Measurements from ENCODE around the gene CBARP. TPM values are rescaled to one million over a fixed set of nuclear protein-coding genes. Genes with fewer than 3 reads are reported as not detected.
A peak's percentile ranks its signal among the peaks of the same experiment; 100 is the strongest.

CBARP gene
- total RNA-seq, 1 experiment from 2014 or later, result 28.4 TPM

DNA sequence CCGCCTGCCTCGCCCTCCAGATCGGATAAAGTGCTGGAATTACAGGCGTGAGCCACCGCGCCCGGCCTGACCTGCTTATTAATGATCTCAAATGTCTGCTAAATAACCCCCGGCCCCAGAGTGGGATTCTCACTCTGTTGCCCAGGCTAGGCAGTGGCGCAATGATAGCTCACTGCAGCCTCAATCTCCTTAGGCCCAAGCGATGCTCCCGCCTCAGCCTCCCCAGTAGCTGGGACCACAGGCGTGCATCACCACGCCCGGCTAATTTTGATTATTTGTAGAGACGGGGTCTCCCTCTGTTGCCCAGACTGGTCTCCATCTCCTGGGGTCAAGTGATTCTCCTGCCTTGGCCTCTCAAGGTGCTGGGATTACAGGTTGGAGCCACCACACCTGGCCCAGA, 3.1 kb upstream of the CBARP start:
- Histone ChIP-seq H3T11ph (ENCODE audit: low read length) (no peak overlapping the region), H3K23ac (ENCODE audit: insufficient read length, low read depth, low read length) (no peak overlapping the region), H3K56ac (ENCODE audit: insufficient read length, low read depth, low read length) (no peak overlapping the region), H3K9ac (ENCODE audit: extremely low read depth, insufficient read length, low read length) (no peak overlapping the region), H2BK15ac (ENCODE audit: low read depth, low read length) (no peak overlapping the region), H2AFZ (ENCODE audit: low read length) (no peak overlapping the region), H2BK20ac (ENCODE audit: low read depth, low read length, poor library complexity, severe bottlenecking) (no peak overlapping the region), H3K4me1 (ENCODE audit: insufficient read depth, low read length) (no peaks in the 10 kb centered on the region), H4K8ac (replicated peaks; ENCODE audit: insufficient read length, low read depth, low read length) (no peak overlapping the region), H3K14ac (ENCODE audit: insufficient read depth, low read length) (no peak overlapping the region), H2BK120ac (ENCODE audit: low read depth, low read length, poor library complexity, severe bottlenecking) (no peak overlapping the region), H3K4me2 (ENCODE audit: insufficient read depth, insufficient read length, low read length) (peak overlapping the region; percentile 52), H3K27ac (ENCODE audit: insufficient read length, low read depth, low read length) (no peak overlapping the region), H2BK5ac (ENCODE audit: insufficient read length, low read length) (no peak overlapping the region), H2AK5ac (ENCODE audit: insufficient read length, low read length) (no peak overlapping the region), H3K4ac (ENCODE audit: low read depth, low read length) (no peak overlapping the region), H2BK12ac (ENCODE audit: insufficient read length, low read depth, low read length) (no peak overlapping the region), H3K79me1 (ENCODE audit: insufficient read depth, low read depth, low read length, poor library complexity, severe bottlenecking) (no peaks in the 10 kb centered on the region), H3K9me3 (ENCODE audit: control insufficient read depth, low read depth, low read length) (no peaks in the 10 kb centered on the region), H4K20me1 (ENCODE audit: control insufficient read depth, insufficient read depth, insufficient read length) (no peaks in the 10 kb centered on the region), H3K23me2 (ENCODE audit: insufficient read length, low read depth, low read length, poor library complexity, severe bottlenecking) (peaks cover 11% of the 10 kb centered on the region), H3K79me2 (ENCODE audit: insufficient read depth, low read length) (no peaks in the 10 kb centered on the region; the same call in 1 of the 2 replicates), H4K5ac (ENCODE audit: insufficient read length, low read depth, low read length) (no peak overlapping the region), H3K18ac (ENCODE audit: insufficient read length, low read depth, low read length) (no peak overlapping the region), H3K27me3 (ENCODE audit: insufficient read depth, low read length) (no peaks in the 10 kb centered on the region), H4K91ac (ENCODE audit: insufficient read length, low read depth, low read length) (no peak overlapping the region)
- peaks cover 0 to 3% (median 1%) of the 10 kb centered on the region in 3 experiments; a peak in 4 of 7 replicates for H3K36me3 Mint-ChIP-seq (ENCODE audit: insufficient read depth in 1 of 3, low read depth in 3 of 3)
- H3K4me1 Mint-ChIP-seq, result peaks cover 15 to 23% of the 10 kb centered on the region in 2 experiments
- TF ChIP-seq, protein P1, sequence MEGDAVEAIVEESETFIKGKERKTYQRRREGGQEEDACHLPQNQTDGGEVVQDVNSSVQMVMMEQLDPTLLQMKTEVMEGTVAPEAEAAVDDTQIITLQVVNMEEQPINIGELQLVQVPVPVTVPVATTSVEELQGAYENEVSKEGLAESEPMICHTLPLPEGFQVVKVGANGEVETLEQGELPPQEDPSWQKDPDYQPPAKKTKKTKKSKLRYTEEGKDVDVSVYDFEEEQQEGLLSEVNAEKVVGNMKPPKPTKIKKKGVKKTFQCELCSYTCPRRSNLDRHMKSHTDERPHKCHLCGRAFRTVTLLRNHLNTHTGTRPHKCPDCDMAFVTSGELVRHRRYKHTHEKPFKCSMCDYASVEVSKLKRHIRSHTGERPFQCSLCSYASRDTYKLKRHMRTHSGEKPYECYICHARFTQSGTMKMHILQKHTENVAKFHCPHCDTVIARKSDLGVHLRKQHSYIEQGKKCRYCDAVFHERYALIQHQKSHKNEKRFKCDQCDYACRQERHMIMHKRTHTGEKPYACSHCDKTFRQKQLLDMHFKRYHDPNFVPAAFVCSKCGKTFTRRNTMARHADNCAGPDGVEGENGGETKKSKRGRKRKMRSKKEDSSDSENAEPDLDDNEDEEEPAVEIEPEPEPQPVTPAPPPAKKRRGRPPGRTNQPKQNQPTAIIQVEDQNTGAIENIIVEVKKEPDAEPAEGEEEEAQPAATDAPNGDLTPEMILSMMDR (conservative IDR thresholded peaks at IDR 0.05), result no peak
- no CpG with 5 or more reads among the region's 15 CpGs for WGBS (ENCODE audit: extremely low coverage, insufficient read length, low lambda C conversion rate)
- no peak for DNase-seq
- no peaks in the 10 kb centered on the region; a peak in 1 of 5 replicates for H3K9me3 Mint-ChIP-seq
- H3K27ac Mint-ChIP-seq, result no peak overlapping the region
- H3K4me3 Mint-ChIP-seq, result peak overlapping the region; percentile 85 to 89
- peaks cover 1% of the 10 kb centered on the region for H3K27me3 Mint-ChIP-seq (ENCODE audit: low read depth)

Data from H9 (cell line).